ENCODE results near the gene OR5T2.

- TF ChIP-seq, protein P1, sequence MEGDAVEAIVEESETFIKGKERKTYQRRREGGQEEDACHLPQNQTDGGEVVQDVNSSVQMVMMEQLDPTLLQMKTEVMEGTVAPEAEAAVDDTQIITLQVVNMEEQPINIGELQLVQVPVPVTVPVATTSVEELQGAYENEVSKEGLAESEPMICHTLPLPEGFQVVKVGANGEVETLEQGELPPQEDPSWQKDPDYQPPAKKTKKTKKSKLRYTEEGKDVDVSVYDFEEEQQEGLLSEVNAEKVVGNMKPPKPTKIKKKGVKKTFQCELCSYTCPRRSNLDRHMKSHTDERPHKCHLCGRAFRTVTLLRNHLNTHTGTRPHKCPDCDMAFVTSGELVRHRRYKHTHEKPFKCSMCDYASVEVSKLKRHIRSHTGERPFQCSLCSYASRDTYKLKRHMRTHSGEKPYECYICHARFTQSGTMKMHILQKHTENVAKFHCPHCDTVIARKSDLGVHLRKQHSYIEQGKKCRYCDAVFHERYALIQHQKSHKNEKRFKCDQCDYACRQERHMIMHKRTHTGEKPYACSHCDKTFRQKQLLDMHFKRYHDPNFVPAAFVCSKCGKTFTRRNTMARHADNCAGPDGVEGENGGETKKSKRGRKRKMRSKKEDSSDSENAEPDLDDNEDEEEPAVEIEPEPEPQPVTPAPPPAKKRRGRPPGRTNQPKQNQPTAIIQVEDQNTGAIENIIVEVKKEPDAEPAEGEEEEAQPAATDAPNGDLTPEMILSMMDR (conservative IDR thresholded peaks at IDR 0.05; ENCODE audit: low read length), result no peak
- TF ChIP-seq EZH2phosphoT487 (IDR thresholded peaks at IDR 0.05; ENCODE audit: borderline replicate concordance, low read depth, low read length), result no peak
These were observed 36.7 kb downstream of the OR5T2 start for GRCh38 chr11:56197367-56197766.
